IMR-90 (cell line): ENCODE results near the gene STX4. TPM values are rescaled to one million over a fixed set of nuclear protein-coding genes. Genes with fewer than 3 reads are reported as not detected.

Experiments
- ATAC-seq: fragments of 200-7000 bp; cut with Tn5 transposase; 2 replicates; pipeline ENCODE4 v1.9.1; 2020; ENCODE audit warnings: low read depth, mild to moderate bottlenecking, moderate library complexity
- BruUV-seq: library from RNA; stranded (reverse); fragments of 400-500 nt; replicated peaks from 2 replicates; lab custom pipeline; 2021; lab: Mats Ljungman, UMichigan
- CTCF ChIA-PET: fragments of 300-600 bp; formaldehyde crosslinking; extraction: SDS; loops from one replicate; lab custom pipeline; 2021; ENCODE audit warnings: antibody characterized with exemption; lab: Yijun Ruan, JAX
- POLR2A ChIA-PET: fragments of 300-600 bp; sonication (Branson Sonifier 250); formaldehyde crosslinking; loops from one replicate; lab custom pipeline; 2022; ENCODE audit warnings: antibody characterized with exemption; ENCODE audit not compliant: unreplicated experiment; lab: Charles Lee
- DNase-seq: peaks from one replicate; pipeline ENCODE4 v3.0.0; 2013
- H2AFZ ChIP-seq: replicated peaks from 2 replicates; pipeline ENCODE3; 2013; ENCODE audit warnings: low read length, mild to moderate bottlenecking; ENCODE audit not compliant: poor library complexity
- H2AK5ac ChIP-seq: 2 replicates; pipeline ENCODE4 v1.6.1; 2013; ENCODE audit warnings: low read depth, low read length, inconsistent platforms
- H2AK9ac ChIP-seq: replicated peaks from 2 replicates; pipeline ENCODE3; 2013; ENCODE audit warnings: mild to moderate bottlenecking, low read depth, low read length, moderate library complexity; ENCODE audit not compliant: poor library complexity
- H2BK120ac ChIP-seq: 2 replicates; pipeline ENCODE4 v1.6.1; 2013; ENCODE audit warnings: low read depth, low read length, inconsistent platforms
- H2BK15ac ChIP-seq: 3 replicates; pipeline ENCODE4 v1.6.1; 2013; ENCODE audit warnings: low read depth, low read length, inconsistent platforms
- H2BK20ac ChIP-seq: 2 replicates; pipeline ENCODE4 v1.6.1; 2013; ENCODE audit warnings: low read depth, mild to moderate bottlenecking, inconsistent platforms, low read length, moderate library complexity
- H2BK5ac ChIP-seq: 2 replicates; pipeline ENCODE4 v1.6.1; 2013; ENCODE audit warnings: mild to moderate bottlenecking, low read depth, low read length, inconsistent platforms; ENCODE audit not compliant: poor library complexity, severe bottlenecking
- H3K14ac ChIP-seq: replicated peaks from 2 replicates; pipeline ENCODE4 v1.6.1; 2013; ENCODE audit warnings: low read depth, low read length, inconsistent platforms
- H3K18ac ChIP-seq: 2 replicates; pipeline ENCODE4 v1.6.1; 2013; ENCODE audit warnings: low read depth, low read length, control low read depth
- H3K23ac ChIP-seq: 2 replicates; pipeline ENCODE4 v1.6.1; 2013; ENCODE audit warnings: low read depth, low read length, inconsistent platforms
- H3K27ac ChIP-seq: 2 replicates; pipeline ENCODE4 v1.5.1; 2013; ENCODE audit warnings: mild to moderate bottlenecking, control low read depth, low read length; ENCODE audit not compliant: insufficient read depth
- H3K27me3 ChIP-seq: 2 replicates; pipeline ENCODE4 v1.6.1; 2013; ENCODE audit warnings: low read length; ENCODE audit not compliant: control insufficient read depth, insufficient read depth
- H3K36me3 ChIP-seq: 2 replicates; pipeline ENCODE4 v1.6.1; 2013; ENCODE audit warnings: low read length, mixed read lengths; ENCODE audit not compliant: control insufficient read depth, insufficient read depth
- H3K4ac ChIP-seq: 2 replicates; pipeline ENCODE4 v1.6.1; 2013; ENCODE audit warnings: low read depth, low read length, inconsistent platforms
- H3K4me1 ChIP-seq: 2 replicates; pipeline ENCODE4 v1.6.1; 2013; ENCODE audit warnings: low read length, mixed read lengths; ENCODE audit not compliant: control insufficient read depth, insufficient read depth
- H3K4me2 ChIP-seq: 2 replicates; pipeline ENCODE4 v1.6.1; 2013; ENCODE audit warnings: low read depth, mild to moderate bottlenecking, control low read depth, low read length, moderate library complexity
- H3K4me3 ChIP-seq: 2 replicates; pipeline ENCODE4 v1.5.1; 2013; ENCODE audit warnings: low read depth, mild to moderate bottlenecking, control low read depth, low read length, moderate library complexity; ENCODE audit not compliant: insufficient read depth
- H3K56ac ChIP-seq: 2 replicates; pipeline ENCODE4 v1.6.1; 2013; ENCODE audit warnings: low read length, inconsistent platforms; ENCODE audit not compliant: insufficient read depth; ENCODE audit errors: extremely low read depth
- H3K79me1 ChIP-seq, 2 experiments: 2 replicates each; pipeline ENCODE4 v1.6.1; 2013; ENCODE audit warnings: low read length in 2 of 2, inconsistent platforms in 1 of 2, low read depth in 1 of 2
- H3K9ac ChIP-seq: 2 replicates; pipeline ENCODE4 v1.6.1; 2013; ENCODE audit warnings: low read depth, low read length, control low read depth
- H3K9me1 ChIP-seq: 2 replicates; pipeline ENCODE4 v1.6.1; 2013; ENCODE audit warnings: low read length, inconsistent platforms; ENCODE audit not compliant: insufficient read depth
- H3K9me3 ChIP-seq: 2 replicates; pipeline ENCODE4 v1.6.1; 2013; ENCODE audit warnings: low read length; ENCODE audit not compliant: control insufficient read depth, insufficient read depth
- H4K20me1 ChIP-seq: 2 replicates; pipeline ENCODE4 v1.6.1; 2013; ENCODE audit warnings: low read length, inconsistent platforms; ENCODE audit not compliant: insufficient read depth
- H4K5ac ChIP-seq: 2 replicates; pipeline ENCODE4 v1.6.1; 2013; ENCODE audit warnings: mild to moderate bottlenecking, low read depth, low read length, control low read depth
- H4K8ac ChIP-seq, 2 experiments: 2 replicates each; pipeline ENCODE4 v1.6.1; 2013; ENCODE audit warnings: low read depth in 2 of 2, low read length in 2 of 2, control low read depth in 1 of 2, inconsistent platforms in 1 of 2
- H4K91ac ChIP-seq: 2 replicates; pipeline ENCODE4 v1.6.1; 2013; ENCODE audit warnings: low read depth, low read length, inconsistent platforms; ENCODE audit not compliant: insufficient read depth
- BHLHE40 ChIP-seq: fragments of 150-350 bp; IDR thresholded peaks from 2 replicates; pipeline ENCODE4 v1.6.1; 2016; ENCODE audit warnings: mild to moderate bottlenecking, low read depth, low read length
- CEBPB ChIP-seq: IDR thresholded peaks from 2 replicates; pipeline ENCODE4 v1.6.1; 2012; ENCODE audit warnings: low read depth, low read length, improper control_type of control experiment
- CHD1 ChIP-seq: IDR thresholded peaks from 2 replicates; pipeline ENCODE4 v1.6.1; 2012; ENCODE audit warnings: low read depth, low read length, improper control_type of control experiment
- CTCF ChIP-seq: conservative IDR thresholded peaks from 2 replicates; pipeline ENCODE4 v1.5.1; 2012; ENCODE audit warnings: mild to moderate bottlenecking, low read depth, low read length, improper control_type of control experiment
- ELK1 ChIP-seq: fragments of 150-350 bp; IDR thresholded peaks from 2 replicates; pipeline ENCODE4 v1.6.1; 2016; ENCODE audit warnings: low read depth, mild to moderate bottlenecking, low read length, moderate library complexity, borderline replicate concordance
- FOS ChIP-seq: fragments of 150-350 bp; IDR thresholded peaks from 2 replicates; pipeline ENCODE4 v1.6.1; 2016; ENCODE audit warnings: low read depth, low read length
- MAFK ChIP-seq: IDR thresholded peaks from 2 replicates; pipeline ENCODE4 v1.6.1; 2012; ENCODE audit warnings: low read depth, low read length, improper control_type of control experiment
- MAZ ChIP-seq: IDR thresholded peaks from 2 replicates; pipeline ENCODE4 v1.6.1; 2012; ENCODE audit warnings: low read depth, mild to moderate bottlenecking, low read length, improper control_type of control experiment, moderate library complexity, borderline replicate concordance
- NFE2L2 ChIP-seq: fragments of 150-350 bp; IDR thresholded peaks from 2 replicates; pipeline ENCODE4 v1.6.1; 2016; ENCODE audit warnings: low read depth, mild to moderate bottlenecking, low read length
- POLR2A ChIP-seq: IDR thresholded peaks from 2 replicates; pipeline ENCODE4 v1.6.1; 2012; ENCODE audit warnings: mild to moderate bottlenecking, low read depth, low read length
- RAD21 ChIP-seq: IDR thresholded peaks from 2 replicates; pipeline ENCODE4 v1.6.1; 2012; ENCODE audit warnings: low read length, improper control_type of control experiment
- RCOR1 ChIP-seq: IDR thresholded peaks from 2 replicates; pipeline ENCODE4 v1.6.1; 2012; ENCODE audit warnings: mild to moderate bottlenecking, low read length, improper control_type of control experiment; ENCODE audit not compliant: insufficient replicate concordance
- RFX5 ChIP-seq: IDR thresholded peaks from 2 replicates; pipeline ENCODE4 v1.8.0; 2012; ENCODE audit warnings: low read depth, mild to moderate bottlenecking, low read length, moderate library complexity
- SMC3 ChIP-seq: fragments of 150-350 bp; IDR thresholded peaks from 2 replicates; pipeline ENCODE4 v1.6.1; 2016; ENCODE audit warnings: low read depth, mild to moderate bottlenecking, antibody characterized with exemption, low read length, moderate library complexity
- WGBS, 2 experiments: methylation state at CpG; one replicate each; pipeline versions ENCODE4 v1.1.5 to v1.1.7; 2013; ENCODE audit warnings: missing lambda C conversion rate in 2 of 2; ENCODE audit not compliant: insufficient read length in 1 of 2; ENCODE audit errors: extremely low coverage in 2 of 2; 5-methylcytosine and 5-hydroxymethylcytosine counted together
- dilution Hi-C: fragments of 300-500 bp; cut with HindIII; formaldehyde crosslinking; loops from one replicate; pipeline ENCODE4 v1.14.3; 2018; ENCODE audit warnings: low sequenced_read_pairs; ENCODE audit not compliant: unreplicated experiment
- in situ Hi-C: fragments of 300-500 bp; cut with MboI; formaldehyde crosslinking; loops from 3 replicates; pipeline ENCODE4 v1.14.3; 2019; ENCODE audit warnings: low sequenced_read_pairs, inconsistent platforms, mixed read lengths
- intact Hi-C: fragments of 100-400 bp; cut with micrococcal nuclease; formaldehyde crosslinking; loops from 2 replicates; pipeline ENCODE4 v1.10.0; 2022
- polyA plus RNA-seq, 3 experiments: library from polyadenylated mRNA; depleted of rRNA; stranded (reverse); fragments of >200 nt; gene quantifications; 2 replicates each; pipeline ENCODE4 v1.2.3, GENCODE V29; 2012; ENCODE audit warnings: low replicate concordance in 1 of 3
- total RNA-seq: library from RNA; depleted of rRNA; stranded (reverse); fragments of >200 nt; gene quantifications from 2 replicates; pipeline ENCODE4 v1.2.3, GENCODE V29; 2012

The STX4 gene
- total and polyA plus RNA-seq, 2 of the 4 experiments (the other 2 are of a cell fraction), result 23.5 to 67.9 TPM

GRCh38 chr16:31078597-31079341 lies 45.4 kb downstream of the STX4 start:
- Histone ChIP-seq H3K9ac (no peak overlapping the region), H2BK15ac (no peak overlapping the region), H3K18ac (no peak overlapping the region), H3K27ac (no peak overlapping the region), H3K4me3 (no peak overlapping the region), H2AFZ (no peak overlapping the region), H3K14ac (no peak overlapping the region), H4K20me1 (peaks cover 19% of the 10 kb centered on the region), H4K8ac (no peak overlapping the region), H3K4me2 (no peak overlapping the region), H2AK9ac (no peak overlapping the region), H3K79me1 (peaks cover 18 to 65% of the 10 kb centered on the region in 2 experiments), H3K9me3 (no peaks in the 10 kb centered on the region), H3K23ac (no peak overlapping the region), H2BK20ac (no peak overlapping the region), H2AK5ac (no peak overlapping the region), H3K4ac (no peak overlapping the region), H2BK120ac (no peak overlapping the region), H3K36me3 (peaks cover 70% of the 10 kb centered on the region), H3K56ac (no peak overlapping the region), H4K91ac (no peak overlapping the region), H3K9me1 (peaks cover 2% of the 10 kb centered on the region; the same call in 1 of the 2 replicates), H4K5ac (no peak overlapping the region), H3K4me1 (no peaks in the 10 kb centered on the region), H2BK5ac (no peak overlapping the region), H3K27me3 (no peaks in the 10 kb centered on the region)
- ATAC-seq, result no peak
- intact Hi-C loops, result loop anchor here (10.0 kb wide), 1 partner anchor 124 kb away; the partner anchor contains the start of gene SETD1A
- in situ Hi-C loops, result loop anchor here (10.0 kb wide), 1 partner anchor 386 kb away; no protein-coding TSS in a partner anchor
- TF ChIP-seq NFE2L2, result no peak
- TF ChIP-seq CEBPB, result no peak
- no peak for TF ChIP-seq ELK1
- no peak for TF ChIP-seq BHLHE40
- TF ChIP-seq MAZ, result no peak
- no peak for TF ChIP-seq CTCF
- TF ChIP-seq SMC3, result no peak
- TF ChIP-seq RAD21, result no peak
- TF ChIP-seq RFX5, result no peak
- TF ChIP-seq MAFK, result no peak
- no peak for TF ChIP-seq RCOR1
- no peak for TF ChIP-seq FOS
- TF ChIP-seq POLR2A, result no peak
- no peak for TF ChIP-seq CHD1
- dilution Hi-C loops, result no loop called here
- ChIA-PET CTCF (no interaction called here), POLR2A (interaction anchor here (0.7 kb wide), 1 partner anchor 391 kb away, joined by 3 read pairs; no protein-coding TSS in a partner anchor)
- no TSS peak for BruUV-seq
- WGBS, 2 experiments, result 93% methylated on average over 10 of the region's 15 CpGs; no CpG with 5 or more reads in 1 of the 2 experiments
- no peak for DNase-seq
